ENCODE measurements around the gene POLE. TPM values are rescaled to one million over a fixed set of nuclear protein-coding genes. Genes with fewer than 3 reads are reported as not detected.

The POLE gene
- total and polyA plus RNA-seq, 2 experiments from 2014 or later = 19.3 to 46.1 TPM

- Histone ChIP-seq H3K4me3 (no peak overlapping the region), H3K27ac (no peak overlapping the region), H3K27me3 (peaks cover 72% of the 10 kb centered on the region), H3K9me3 (ENCODE audit: low read depth) (no peaks in the 10 kb centered on the region), H3K4me1 (ENCODE audit: low read depth) (no peaks in the 10 kb centered on the region), H3K36me3 (no peaks in the 10 kb centered on the region)
- DNase-seq (ENCODE audit: low read depth in 1 of 2, low spot score in 1 of 2) = no peak
- TF ChIP-seq CTCF (IDR thresholded peaks at IDR 0.05; ENCODE audit: low read depth, low read length) = no peak
These were observed 78.6 kb downstream of the POLE start for GRCh38 chr12:132608231-132609171.

DNA sequence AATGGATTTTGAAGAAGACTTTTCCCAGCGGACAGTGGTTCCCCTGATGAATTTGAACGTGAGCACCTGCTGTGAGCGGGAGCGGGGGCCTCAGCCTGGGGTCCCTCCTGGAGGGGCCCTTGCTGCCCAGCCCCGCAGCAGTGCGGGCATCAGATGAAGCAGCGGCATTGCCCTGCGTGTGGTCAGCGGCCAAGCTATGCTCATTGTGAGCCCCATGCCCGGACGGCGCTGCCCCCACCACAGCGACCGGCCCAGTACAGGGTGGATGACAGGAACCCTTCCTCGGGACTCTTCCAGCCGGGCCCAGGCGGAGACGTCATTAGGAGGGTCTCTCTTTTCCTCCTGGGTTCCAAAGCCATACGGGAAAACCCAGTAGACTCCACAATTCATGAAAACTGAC lies 80.2 kb downstream of the POLE start:
- Histone ChIP-seq H3K36me3 (no peaks in the 10 kb centered on the region), H3K9me3 (ENCODE audit: low read depth) (no peaks in the 10 kb centered on the region), H3K4me1 (ENCODE audit: low read depth) (no peaks in the 10 kb centered on the region), H3K4me3 (no peak overlapping the region), H3K27ac (no peak overlapping the region), H3K27me3 (peaks cover 67% of the 10 kb centered on the region)
- no peak for TF ChIP-seq CTCF (IDR thresholded peaks at IDR 0.05; ENCODE audit: low read depth, low read length)
- DNase-seq (ENCODE audit: low read depth in 1 of 2, low spot score in 1 of 2) = no peak

GRCh38 chr12:132606466-132606865 lies 80.7 kb downstream of the POLE start:
- no peaks in the 10 kb centered on the region for H3K4me1 ChIP-seq (ENCODE audit: low read depth)
- no peak for DNase-seq (ENCODE audit: low read depth in 1 of 2, low spot score in 1 of 2)
- no peaks in the 10 kb centered on the region for H3K9me3 ChIP-seq (ENCODE audit: low read depth)
- H3K27me3 ChIP-seq = peaks cover 68% of the 10 kb centered on the region
- H3K4me3 ChIP-seq = no peak overlapping the region
- H3K27ac ChIP-seq = no peak overlapping the region
- H3K36me3 ChIP-seq = no peaks in the 10 kb centered on the region
- TF ChIP-seq CTCF (IDR thresholded peaks at IDR 0.05; ENCODE audit: low read depth, low read length) = no peak

GRCh38 chr12:132605892-132606291 lies 81.2 kb downstream of the POLE start:
- Histone ChIP-seq H3K9me3 (ENCODE audit: low read depth) (no peaks in the 10 kb centered on the region), H3K27ac (no peak overlapping the region), H3K4me1 (ENCODE audit: low read depth) (no peaks in the 10 kb centered on the region), H3K36me3 (no peaks in the 10 kb centered on the region), H3K27me3 (peaks cover 68% of the 10 kb centered on the region), H3K4me3 (no peak overlapping the region)
- TF ChIP-seq CTCF (IDR thresholded peaks at IDR 0.05; ENCODE audit: low read depth, low read length) = no peak
- DNase-seq (ENCODE audit: low read depth in 1 of 2, low spot score in 1 of 2) = no peak

- H3K4me3 ChIP-seq = no peak overlapping the region
- TF ChIP-seq CTCF (IDR thresholded peaks at IDR 0.05; ENCODE audit: low read depth, low read length) = no peak
- DNase-seq (ENCODE audit: low read depth in 1 of 2, low spot score in 1 of 2) = no peak
- H3K36me3 ChIP-seq = no peaks in the 10 kb centered on the region
- no peak overlapping the region for H3K27ac ChIP-seq
- no peaks in the 10 kb centered on the region for H3K4me1 ChIP-seq (ENCODE audit: low read depth)
- H3K27me3 ChIP-seq = peaks cover 61% of the 10 kb centered on the region
- no peaks in the 10 kb centered on the region for H3K9me3 ChIP-seq (ENCODE audit: low read depth)
These were observed 82.3 kb downstream of the POLE start for GRCh38 chr12:132604668-132605441.

All from cardiac muscle cell (in vitro differentiated cells and primary cell).